ENCODE data around the gene UBE4A.

DNA sequence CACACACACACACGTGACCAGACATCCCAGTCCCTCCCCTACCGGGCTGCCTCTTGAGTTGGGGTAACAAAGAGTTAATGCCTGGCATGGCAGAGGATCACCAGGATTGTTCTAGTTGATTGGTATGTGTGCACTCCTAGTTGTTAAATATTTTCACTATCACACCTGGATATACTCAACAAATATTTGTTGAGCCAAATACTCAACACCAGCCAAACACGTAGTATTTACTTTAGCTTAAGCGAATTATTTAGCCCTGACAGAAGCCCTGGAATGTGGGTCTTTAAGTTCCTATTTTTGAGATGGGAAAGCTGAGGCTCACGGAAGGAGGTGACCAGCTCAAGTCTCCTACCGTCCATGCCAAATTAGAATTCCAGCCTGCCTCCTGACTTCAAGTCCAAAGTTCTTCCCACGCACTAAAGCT lies 44.4 kb upstream of the UBE4A start:
- no peak for TF ChIP-seq POLR2AphosphoS5 (IDR thresholded peaks at IDR 0.05; ENCODE audit: low read depth, low read length)
- TF ChIP-seq SIN3A (IDR thresholded peaks at IDR 0.05; ENCODE audit: borderline replicate concordance, insufficient read depth, low read length) = no peak
- TF ChIP-seq, protein P1, sequence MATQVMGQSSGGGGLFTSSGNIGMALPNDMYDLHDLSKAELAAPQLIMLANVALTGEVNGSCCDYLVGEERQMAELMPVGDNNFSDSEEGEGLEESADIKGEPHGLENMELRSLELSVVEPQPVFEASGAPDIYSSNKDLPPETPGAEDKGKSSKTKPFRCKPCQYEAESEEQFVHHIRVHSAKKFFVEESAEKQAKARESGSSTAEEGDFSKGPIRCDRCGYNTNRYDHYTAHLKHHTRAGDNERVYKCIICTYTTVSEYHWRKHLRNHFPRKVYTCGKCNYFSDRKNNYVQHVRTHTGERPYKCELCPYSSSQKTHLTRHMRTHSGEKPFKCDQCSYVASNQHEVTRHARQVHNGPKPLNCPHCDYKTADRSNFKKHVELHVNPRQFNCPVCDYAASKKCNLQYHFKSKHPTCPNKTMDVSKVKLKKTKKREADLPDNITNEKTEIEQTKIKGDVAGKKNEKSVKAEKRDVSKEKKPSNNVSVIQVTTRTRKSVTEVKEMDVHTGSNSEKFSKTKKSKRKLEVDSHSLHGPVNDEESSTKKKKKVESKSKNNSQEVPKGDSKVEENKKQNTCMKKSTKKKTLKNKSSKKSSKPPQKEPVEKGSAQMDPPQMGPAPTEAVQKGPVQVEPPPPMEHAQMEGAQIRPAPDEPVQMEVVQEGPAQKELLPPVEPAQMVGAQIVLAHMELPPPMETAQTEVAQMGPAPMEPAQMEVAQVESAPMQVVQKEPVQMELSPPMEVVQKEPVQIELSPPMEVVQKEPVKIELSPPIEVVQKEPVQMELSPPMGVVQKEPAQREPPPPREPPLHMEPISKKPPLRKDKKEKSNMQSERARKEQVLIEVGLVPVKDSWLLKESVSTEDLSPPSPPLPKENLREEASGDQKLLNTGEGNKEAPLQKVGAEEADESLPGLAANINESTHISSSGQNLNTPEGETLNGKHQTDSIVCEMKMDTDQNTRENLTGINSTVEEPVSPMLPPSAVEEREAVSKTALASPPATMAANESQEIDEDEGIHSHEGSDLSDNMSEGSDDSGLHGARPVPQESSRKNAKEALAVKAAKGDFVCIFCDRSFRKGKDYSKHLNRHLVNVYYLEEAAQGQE (IDR thresholded peaks at IDR 0.05; ENCODE audit: insufficient read depth in 1 of 2, low read depth in 2 of 2, low read length in 2 of 2) = no peak
